ENCODE results near the gene CR1L. TPM values are rescaled to one million over a fixed set of nuclear protein-coding genes. Genes with fewer than 3 reads are reported as not detected.

CR1L gene
- total and polyA plus RNA-seq, 9 of the 15 experiments (the other 6 are each of a cell fraction or from before 2014, with no cell fraction given): 10.1 to 74.8 (median 34.3) TPM

DNA sequence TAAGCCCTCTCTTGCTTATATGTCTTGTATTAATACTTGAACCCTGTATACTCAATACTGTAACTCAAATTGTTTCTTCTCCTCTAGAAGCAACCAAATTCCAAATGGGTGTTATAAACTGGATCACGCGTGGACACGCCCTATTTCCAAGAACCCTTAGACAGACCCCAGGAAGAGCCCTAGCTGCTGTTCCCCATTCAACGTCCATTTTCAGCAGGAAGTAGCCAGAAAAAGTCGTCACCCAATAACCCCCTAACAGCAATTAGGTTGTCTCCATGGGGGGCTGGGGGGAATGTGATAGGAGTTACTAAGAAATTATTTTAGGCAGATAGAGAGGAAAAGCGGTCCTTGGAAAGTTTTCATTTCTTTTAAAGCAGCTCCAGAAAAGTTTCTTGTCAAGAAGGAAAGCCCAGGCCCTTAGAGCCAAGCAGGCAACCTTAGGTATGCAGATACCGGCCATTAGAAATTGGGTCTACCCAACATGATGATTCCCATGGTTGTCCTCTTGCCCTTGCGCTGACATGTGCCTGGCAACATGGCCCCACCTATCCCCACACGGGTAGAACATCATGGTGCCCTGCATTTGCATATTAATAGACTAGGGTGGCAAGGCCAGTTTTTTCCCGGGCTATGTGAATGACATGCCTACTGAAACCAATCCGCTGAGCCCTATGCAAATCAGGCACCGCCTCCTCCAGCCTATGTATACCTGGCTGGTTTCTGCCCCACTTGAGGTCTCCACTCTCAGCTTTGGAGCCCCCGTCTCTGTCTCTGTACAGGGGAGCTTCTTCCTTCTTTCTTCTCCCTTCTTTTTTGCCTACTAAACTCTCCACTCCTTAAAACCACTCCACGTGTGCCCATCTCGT, 102.9 kb downstream of the CR1L start (continued):
- peak; percentile 79 for TF ChIP-seq ZNF445 (CRISPR knock-in tag; IDR thresholded peaks at IDR 0.05; ENCODE audit: low read depth)
- TF ChIP-seq RBM34 (IDR thresholded peaks at IDR 0.05; ENCODE audit: borderline replicate concordance, insufficient read depth, low read length): no peak
- TF ChIP-seq CHD4 (IDR thresholded peaks at IDR 0.05; ENCODE audit: insufficient read depth, insufficient replicate concordance, low read depth, low read length, poor library complexity, severe bottlenecking): peak; percentile 34
- no peak for TF ChIP-seq PURB (CRISPR knock-in tag; IDR thresholded peaks at IDR 0.05; ENCODE audit: low read depth)
- no peak for TF ChIP-seq HMGXB4 (CRISPR knock-in tag; IDR thresholded peaks at IDR 0.05)
- no peak for TF ChIP-seq ZBTB5 (IDR thresholded peaks at IDR 0.05)
- TF ChIP-seq RBM17 (IDR thresholded peaks at IDR 0.05; ENCODE audit: borderline replicate concordance, low read depth, low read length): no peak
- TF ChIP-seq TFE3 (CRISPR knock-in tag; IDR thresholded peaks at IDR 0.05): 0 out of 2 replicates have a peak, but pooled peaks have one; percentile 19
- TF ChIP-seq NFE2 (IDR thresholded peaks at IDR 0.05; ENCODE audit: low read depth): no peak
- TF ChIP-seq ZNF431 (CRISPR knock-in tag; IDR thresholded peaks at IDR 0.05): no peak
- TF ChIP-seq CGGBP1 (CRISPR knock-in tag; IDR thresholded peaks at IDR 0.05): no peak
- peak; percentile 62; the same call in 1 of the 2 replicates for TF ChIP-seq ZNF668 (CRISPR knock-in tag; IDR thresholded peaks at IDR 0.05)
- no peak for TF ChIP-seq MTF1 (CRISPR knock-in tag; IDR thresholded peaks at IDR 0.05; ENCODE audit: borderline replicate concordance)
- no peak for TF ChIP-seq NFIX (CRISPR knock-in tag; IDR thresholded peaks at IDR 0.05; ENCODE audit: low read depth)
- peak; percentile 55; the same call in 1 of the 2 replicates for TF ChIP-seq CXXC5 (CRISPR knock-in tag; IDR thresholded peaks at IDR 0.05)
- TF ChIP-seq THRAP3 (IDR thresholded peaks at IDR 0.05; ENCODE audit: borderline replicate concordance): no peak
- TF ChIP-seq RUNX1 (IDR thresholded peaks at IDR 0.05; ENCODE audit: low read depth): no peak
- 0 out of 2 replicates have a peak, but pooled peaks have one; percentile 18 for TF ChIP-seq CC2D1A (IDR thresholded peaks at IDR 0.05)
- 0 out of 2 replicates have a peak, but pooled peaks have one; percentile 34 for TF ChIP-seq VEZF1 (CRISPR knock-in tag; IDR thresholded peaks at IDR 0.05)
- TF ChIP-seq MED1 (CRISPR knock-in tag; IDR thresholded peaks at IDR 0.05; ENCODE audit: borderline replicate concordance): no peak

Data from K562 (cell line).